Measurements from ENCODE around the gene SV2A. TPM values are rescaled to one million over a fixed set of nuclear protein-coding genes. Genes with fewer than 3 reads are reported as not detected.
A peak's percentile ranks its signal among the peaks of the same experiment; 100 is the strongest.
"Not testable (repeated sequence)": the region's sequence is repeated elsewhere in the genome, so short reads cannot be mapped to it uniquely, and the experiment has no call there.

The SV2A gene
- total RNA-seq, 6 donors from 2014 or later: 0.44 to 1.6 (median 0.98) TPM

- 95 to 99% methylated on average over 4 of the region's 4 CpGs for WGBS, 2 donors
- TF ChIP-seq POLR2AphosphoS5 (IDR thresholded peaks at IDR 0.05) (no peak), CTCF (IDR thresholded peaks at IDR 0.05) (no peak), POLR2A (IDR thresholded peaks at IDR 0.05) (no peak), EP300 (IDR thresholded peaks at IDR 0.05) (no peak)
- no peak overlapping the region for H3K4me3 ChIP-seq
- DNase-seq (no peak), ATAC-seq (ENCODE audit: low FRiP score in 2 of 2) (no peak)
- H3K36me3 ChIP-seq: peaks cover 13 to 68% (median 40%) of the 10 kb centered on the region in 4 donors
- peaks cover 7 to 20% (median 10%) of the 10 kb centered on the region in 4 donors for H3K4me1 ChIP-seq
- no peak overlapping the region for H3K27ac ChIP-seq
- H3K9me3 ChIP-seq: no peaks in the 10 kb centered on the region
- H3K27me3 ChIP-seq: no peaks in the 10 kb centered on the region
Measured at GRCh38 chr1:149945206-149945605, 27.6 kb upstream of the SV2A start.

DNA sequence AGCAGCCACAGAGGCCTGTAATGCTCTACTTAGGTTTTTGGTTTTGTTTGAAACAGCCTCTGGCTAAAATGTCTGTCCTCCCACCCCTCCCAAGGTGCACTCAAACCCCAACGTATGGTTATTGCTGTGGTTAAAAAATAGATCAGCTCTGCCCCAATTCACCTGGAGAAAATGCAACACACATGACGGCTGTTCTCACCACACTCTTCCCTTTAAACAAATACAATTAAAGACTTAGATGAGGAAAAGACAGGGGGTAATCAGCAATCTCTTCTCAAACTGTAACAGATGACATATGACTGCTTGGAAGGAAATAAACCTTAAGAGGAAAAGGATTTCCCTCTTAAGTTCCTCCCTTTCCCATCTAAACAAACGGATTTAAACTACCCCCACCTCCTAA lies 25.2 kb upstream of the SV2A start:
- peak overlapping the region in 2 of 4 donors; percentile 60 to 65 for H3K27ac ChIP-seq
- TF ChIP-seq CTCF (IDR thresholded peaks at IDR 0.05): no peak
- TF ChIP-seq POLR2AphosphoS5 (IDR thresholded peaks at IDR 0.05): no peak
- no peak for TF ChIP-seq POLR2A (IDR thresholded peaks at IDR 0.05)
- no peak for TF ChIP-seq EP300 (IDR thresholded peaks at IDR 0.05)
- H3K4me1 ChIP-seq: peaks cover 20 to 36% (median 26%) of the 10 kb centered on the region in 4 donors
- H3K36me3 ChIP-seq: peaks cover 7 to 44% (median 25%) of the 10 kb centered on the region in 4 donors
- DNase-seq: no peak
- 39 to 41% methylated on average over 3 of the region's 3 CpGs for WGBS, 2 donors
- ATAC-seq (ENCODE audit: low FRiP score in 2 of 2): no peak
- H3K9me3 ChIP-seq: no peaks in the 10 kb centered on the region
- H3K27me3 ChIP-seq: no peaks in the 10 kb centered on the region
- no peak overlapping the region for H3K4me3 ChIP-seq

- WGBS, 2 donors: 32 to 37% methylated on average over 5 of the region's 5 CpGs
- Histone ChIP-seq H3K36me3 (peaks cover 7 to 38% (median 23%) of the 10 kb centered on the region in 4 donors), H3K4me3 (no peak overlapping the region), H3K27me3 (no peaks in the 10 kb centered on the region), H3K4me1 (peaks cover 27 to 43% (median 33%) of the 10 kb centered on the region in 4 donors), H3K27ac (peak overlapping the region in 3 of 4 donors; percentile 37 to 65 (median 60)), H3K9me3 (no peaks in the 10 kb centered on the region)
- TF ChIP-seq POLR2AphosphoS5 (IDR thresholded peaks at IDR 0.05) (no peak), CTCF (IDR thresholded peaks at IDR 0.05) (peak in 1 of 6 experiments; percentile 23)
- DNase-seq (no peak), ATAC-seq (ENCODE audit: low FRiP score in 2 of 2) (peak in 1 of 2 donors; percentile 41)
Measured at GRCh38 chr1:149942207-149942606, 24.6 kb upstream of the SV2A start.

DNA sequence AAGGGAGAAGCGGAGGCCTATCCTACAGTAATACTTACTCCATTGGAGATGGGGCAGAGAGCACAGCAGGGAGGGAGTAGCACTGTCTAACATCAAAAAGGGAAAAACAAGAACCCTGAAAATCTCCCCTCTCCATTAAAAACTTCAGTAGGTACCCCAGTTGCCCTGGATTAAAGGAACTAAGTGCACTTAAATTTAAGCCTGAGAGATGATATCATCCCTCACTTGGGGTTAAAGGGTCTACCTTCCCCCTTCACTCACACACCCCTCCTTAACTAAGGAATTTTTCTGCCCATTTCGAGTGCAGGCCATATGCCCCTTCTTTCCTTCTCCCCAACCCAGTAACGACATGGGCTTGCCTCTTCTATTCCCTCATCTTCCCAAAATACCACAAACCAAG lies 22.8 kb upstream of the SV2A start:
- WGBS, 2 donors: 85% methylated on average over 3 of the region's 3 CpGs
- Histone ChIP-seq H3K4me3 (no peak overlapping the region), H3K27ac (peak overlapping the region in 2 of 4 donors; percentile 46 to 85), H3K9me3 (no peaks in the 10 kb centered on the region), H3K36me3 (peaks cover 0 to 20% (median 13%) of the 10 kb centered on the region in 4 donors), H3K27me3 (no peaks in the 10 kb centered on the region), H3K4me1 (peaks cover 40 to 50% (median 49%) of the 10 kb centered on the region in 4 donors)
- no peak for ATAC-seq (ENCODE audit: low FRiP score in 2 of 2)
- no peak for DNase-seq
- TF ChIP-seq EP300 (IDR thresholded peaks at IDR 0.05) (no peak), CTCF (IDR thresholded peaks at IDR 0.05) (no peak), POLR2A (IDR thresholded peaks at IDR 0.05) (no peak), POLR2AphosphoS5 (IDR thresholded peaks at IDR 0.05) (no peak)

DNA sequence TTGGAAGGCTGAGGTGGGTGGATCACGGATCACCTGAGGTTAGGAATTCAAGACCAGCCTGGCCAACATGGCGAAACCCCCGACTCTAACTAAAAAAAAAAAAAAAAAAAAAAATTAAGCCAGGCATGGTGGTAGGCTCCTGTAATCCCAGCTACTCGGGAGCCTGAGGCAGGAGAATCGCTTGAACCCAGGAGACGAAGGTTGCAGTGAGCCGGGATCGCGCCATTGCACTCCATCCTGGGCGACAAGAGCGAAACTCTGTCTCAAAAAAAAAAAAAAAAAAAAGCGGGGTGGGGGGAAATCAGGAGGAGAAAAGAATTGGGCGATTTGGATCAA lies 21.0 kb upstream of the SV2A start:
- peak overlapping the region in 1 of 4 donors; percentile 21 for H3K4me3 ChIP-seq
- WGBS, 2 donors: 69 to 71% methylated on average over 11 to 13 of the region's 13 CpGs
- H3K27me3 ChIP-seq; DNase-seq; H3K36me3 ChIP-seq; H3K9me3 ChIP-seq; ATAC-seq (ENCODE audit: low FRiP score in 2 of 2): not testable (repeated sequence)
- H3K4me1 ChIP-seq: peaks cover 40 to 52% (median 49%) of the 10 kb centered on the region in 4 donors
- peak overlapping the region in 3 of 4 donors; percentile 66 to 85 (median 66) for H3K27ac ChIP-seq
